ENCODE data around the gene MRPS23.

MRPS23 gene

GRCh38 chr17:57849874-57850754 is at the start of gene MRPS23 (continued):
- TF ChIP-seq ZNF19 (tag by site-specific recombination; IDR thresholded peaks at IDR 0.05; ENCODE audit: low read depth) (no peak), WT1 (tag by site-specific recombination; IDR thresholded peaks at IDR 0.05) (peak; percentile 47), ZNF580 (tag by site-specific recombination; IDR thresholded peaks at IDR 0.05) (peak; percentile 100), ZFHX2 (tag by site-specific recombination; conservative IDR thresholded peaks at IDR 0.05) (peak; percentile 67), ZNF423 (tag by site-specific recombination; IDR thresholded peaks at IDR 0.05) (no peak), ZNF223 (tag by site-specific recombination; IDR thresholded peaks at IDR 0.05) (no peak), REPIN1 (tag by site-specific recombination; IDR thresholded peaks at IDR 0.05; ENCODE audit: low read depth) (no peak; the same call in 1 of the 2 replicates), ZNF701 (tag by site-specific recombination; IDR thresholded peaks at IDR 0.05) (no peak), TRIM28 (IDR thresholded peaks at IDR 0.05; ENCODE audit: borderline replicate concordance, low read length) (peak; percentile 98), ZNF473 (tag by site-specific recombination; IDR thresholded peaks at IDR 0.05) (no peak), PRDM10 (tag by site-specific recombination; IDR thresholded peaks at IDR 0.05) (peak; percentile 85), ZNF654 (tag by site-specific recombination; IDR thresholded peaks at IDR 0.05; ENCODE audit: low read depth) (no peak), KLF1 (tag by site-specific recombination; IDR thresholded peaks at IDR 0.05) (no peak; the same call in 1 of the 2 replicates), ZNF521 (tag by site-specific recombination; IDR thresholded peaks at IDR 0.05) (no peak), ZNF530 (tag by site-specific recombination; IDR thresholded peaks at IDR 0.05; ENCODE audit: low read depth) (no peak), ZFP3 (tag by site-specific recombination; IDR thresholded peaks at IDR 0.05; ENCODE audit: low read depth) (no peak), ZSCAN23 (tag by site-specific recombination; IDR thresholded peaks at IDR 0.05) (0 out of 2 replicates have a peak, but pooled peaks have one; percentile 11), ZNF558 (tag by site-specific recombination; IDR thresholded peaks at IDR 0.05) (peak; percentile 83; the same call in 1 of the 2 replicates), SP3 (tag by site-specific recombination; IDR thresholded peaks at IDR 0.05) (peak; percentile 94), YY1 (tag by site-specific recombination; IDR thresholded peaks at IDR 0.05) (peak; percentile 88), ZNF529 (tag by site-specific recombination; IDR thresholded peaks at IDR 0.05; ENCODE audit: insufficient replicate concordance) (no peak), TSHZ1 (tag by site-specific recombination; IDR thresholded peaks at IDR 0.05; ENCODE audit: borderline replicate concordance) (peak; percentile 57), AEBP2 (tag by site-specific recombination; IDR thresholded peaks at IDR 0.05; ENCODE audit: borderline replicate concordance) (no peak), ZNF785 (tag by site-specific recombination; IDR thresholded peaks at IDR 0.05) (no peak)
- TF ChIP-seq, protein P1, sequence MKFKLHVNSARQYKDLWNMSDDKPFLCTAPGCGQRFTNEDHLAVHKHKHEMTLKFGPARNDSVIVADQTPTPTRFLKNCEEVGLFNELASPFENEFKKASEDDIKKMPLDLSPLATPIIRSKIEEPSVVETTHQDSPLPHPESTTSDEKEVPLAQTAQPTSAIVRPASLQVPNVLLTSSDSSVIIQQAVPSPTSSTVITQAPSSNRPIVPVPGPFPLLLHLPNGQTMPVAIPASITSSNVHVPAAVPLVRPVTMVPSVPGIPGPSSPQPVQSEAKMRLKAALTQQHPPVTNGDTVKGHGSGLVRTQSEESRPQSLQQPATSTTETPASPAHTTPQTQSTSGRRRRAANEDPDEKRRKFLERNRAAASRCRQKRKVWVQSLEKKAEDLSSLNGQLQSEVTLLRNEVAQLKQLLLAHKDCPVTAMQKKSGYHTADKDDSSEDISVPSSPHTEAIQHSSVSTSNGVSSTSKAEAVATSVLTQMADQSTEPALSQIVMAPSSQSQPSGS (tag by site-specific recombination; IDR thresholded peaks at IDR 0.05; ENCODE audit: low read depth) = no peak
